Activated T-cell treated with anti-CD3 and anti-CD28 coated beads, Interleukin-2, amount 50 U/mL, for 1 hour (primary cell): ENCODE data around the gene DNAAF1.
"Not testable (repeated sequence)": the region's sequence is repeated elsewhere in the genome, so short reads cannot be mapped to it uniquely, and the experiment has no call there.

ENCODE experiments used
- DNase-seq: peaks from one replicate; pipeline ENCODE4 v3.0.0-alpha.2; 2020

The DNAAF1 gene

DNA sequence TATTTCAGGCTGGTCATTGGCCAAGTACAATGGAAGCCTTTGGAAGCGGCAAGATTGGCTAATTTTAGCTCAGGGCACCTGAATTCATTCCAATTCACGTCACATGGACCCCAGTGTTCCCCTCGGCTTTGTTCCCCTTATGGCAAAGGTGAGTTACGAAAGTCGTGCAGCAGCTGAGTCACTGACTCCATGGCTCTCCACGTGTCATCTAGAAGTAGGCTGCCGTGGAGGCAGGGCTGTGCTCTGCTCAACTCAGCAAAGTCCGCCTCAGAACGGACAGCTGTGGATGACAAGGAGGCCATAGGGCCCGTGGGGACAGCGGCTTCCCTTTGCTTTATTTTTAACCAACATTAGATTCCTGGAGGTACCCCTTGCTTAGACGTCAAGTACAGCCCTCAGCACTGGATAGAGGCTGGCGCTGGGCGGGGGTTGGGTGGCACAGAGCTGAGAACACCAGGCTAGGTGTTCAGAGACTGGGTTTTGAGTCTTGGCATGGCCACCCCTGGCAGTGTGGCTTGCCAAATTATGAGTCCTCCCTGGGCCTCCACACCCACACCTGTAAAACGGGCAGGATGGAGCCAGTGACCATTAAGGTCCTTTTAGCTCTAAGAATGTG is 69.5 kb downstream of the DNAAF1 start:
- no peak for DNase-seq

DNA sequence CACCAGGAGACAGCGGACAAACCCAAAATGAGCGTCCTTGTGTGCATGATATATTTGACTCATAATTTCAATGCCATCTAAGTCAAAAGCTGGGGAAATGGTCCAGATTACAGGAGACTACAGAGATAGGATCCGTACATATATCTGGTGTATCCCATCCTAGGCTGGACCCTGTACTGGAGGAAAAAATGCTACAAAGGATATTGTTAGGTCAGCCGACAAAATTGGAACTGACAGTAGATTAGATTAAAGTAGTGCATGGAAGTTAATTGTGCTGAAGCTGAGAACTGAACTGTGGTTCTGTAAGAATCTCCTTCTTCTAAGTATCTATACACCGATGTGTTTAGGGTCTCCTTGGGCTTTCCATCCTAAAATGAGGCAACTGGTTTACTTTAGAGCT is 70.4 kb downstream of the DNAAF1 start:
- DNase-seq, result no peak

GRCh38 chr16:84216144-84216543 is 71.0 kb downstream of the DNAAF1 start:
- DNase-seq, result not testable (repeated sequence)

- DNase-seq, result no peak
These were observed 73.2 kb downstream of the DNAAF1 start for GRCh38 chr16:84218176-84218823.

DNA sequence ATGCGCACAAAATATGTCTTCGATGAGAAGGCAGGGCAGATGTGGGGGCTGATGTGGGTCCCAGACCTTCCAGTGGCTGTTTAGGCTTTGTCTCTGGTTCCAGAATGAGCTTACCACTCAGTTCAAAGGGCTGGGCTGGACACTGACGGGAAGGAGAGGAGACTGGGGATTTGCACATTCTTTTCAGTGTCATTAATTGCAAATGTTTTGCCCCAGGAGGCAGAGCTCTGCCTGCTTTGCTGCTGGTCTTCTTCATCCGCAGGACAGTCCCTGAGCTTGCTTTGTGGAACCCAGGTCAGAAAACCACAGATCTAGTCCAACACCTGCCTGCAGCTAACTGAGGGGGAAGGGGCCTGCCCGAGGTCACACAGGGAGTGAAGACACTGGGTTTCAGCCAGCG is 73.8 kb downstream of the DNAAF1 start:
- no peak for DNase-seq

DNA sequence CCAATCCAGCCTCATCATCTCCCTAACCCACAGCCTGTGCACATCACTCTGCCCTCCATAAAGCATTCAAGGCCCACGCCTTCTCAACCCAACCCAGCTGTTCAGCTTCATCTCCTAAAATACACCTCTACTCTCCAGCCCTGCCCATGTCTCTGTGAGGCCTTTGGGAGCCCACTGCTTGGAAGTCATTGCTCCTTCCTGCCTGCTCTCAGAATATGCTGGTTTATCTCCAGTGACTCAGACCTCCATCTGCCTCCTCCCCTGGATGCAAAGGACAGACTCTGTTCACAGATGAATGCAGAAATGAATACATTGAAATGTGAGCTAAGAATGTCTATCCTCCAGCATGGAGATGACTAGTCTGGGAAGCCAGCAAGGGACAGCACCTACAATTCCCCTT is 75.7 kb downstream of the DNAAF1 start:
- no peak for DNase-seq

- no peak for DNase-seq
These were observed 78.3 kb downstream of the DNAAF1 start for GRCh38 chr16:84223456-84223855.

DNA sequence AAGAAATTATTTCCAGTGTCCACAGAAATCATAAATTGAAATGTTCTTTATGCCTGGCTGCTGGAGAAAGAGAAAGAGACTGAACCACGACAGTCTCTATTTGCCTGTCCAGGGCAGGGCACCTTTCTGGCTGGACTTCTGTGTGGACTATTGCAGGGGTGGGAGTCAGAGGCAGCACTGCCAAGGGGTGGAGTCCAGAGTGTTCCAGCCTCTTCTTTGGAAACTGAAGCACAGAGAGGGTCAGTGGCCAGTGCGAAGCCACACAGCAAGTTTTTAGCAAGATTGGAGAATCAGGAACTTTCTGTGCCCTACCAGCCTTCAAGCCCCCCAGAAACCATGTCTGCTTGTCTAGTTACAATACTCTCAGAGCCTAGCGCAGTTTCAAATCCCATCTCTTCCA is 79.4 kb downstream of the DNAAF1 start:
- no peak for DNase-seq

- no peak for DNase-seq
These were observed 80.0 kb downstream of the DNAAF1 start for GRCh38 chr16:84225126-84225525.

DNA sequence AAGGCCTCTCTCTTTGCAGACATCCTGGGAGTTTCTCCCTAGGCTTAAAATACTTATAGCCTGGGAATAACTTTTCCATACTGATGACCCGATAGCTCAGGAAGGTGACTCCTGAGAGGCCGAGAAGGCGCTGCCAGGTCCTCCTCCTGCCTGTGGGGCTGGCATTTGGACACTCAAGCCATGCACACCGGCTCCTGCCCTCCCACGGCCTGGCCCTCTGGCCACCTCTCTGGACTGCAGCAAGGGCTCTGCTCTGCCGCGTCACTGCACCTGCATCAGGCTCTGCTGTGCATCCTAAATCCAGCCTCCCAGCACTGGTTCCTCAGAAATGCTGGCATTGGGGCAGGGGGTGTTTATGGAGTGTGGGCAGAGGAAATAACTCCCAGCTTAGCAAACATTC is 80.5 kb downstream of the DNAAF1 start:
- DNase-seq, result no peak

GRCh38 chr16:84226026-84226425 is 80.9 kb downstream of the DNAAF1 start:
- DNase-seq, result no peak
